Measurements from ENCODE around the gene DNMT1.
A peak's percentile ranks its signal among the peaks of the same experiment; 100 is the strongest.
"Not testable (repeated sequence)": the region's sequence is repeated elsewhere in the genome, so short reads cannot be mapped to it uniquely, and the experiment has no call there.

The DNMT1 gene

DNA sequence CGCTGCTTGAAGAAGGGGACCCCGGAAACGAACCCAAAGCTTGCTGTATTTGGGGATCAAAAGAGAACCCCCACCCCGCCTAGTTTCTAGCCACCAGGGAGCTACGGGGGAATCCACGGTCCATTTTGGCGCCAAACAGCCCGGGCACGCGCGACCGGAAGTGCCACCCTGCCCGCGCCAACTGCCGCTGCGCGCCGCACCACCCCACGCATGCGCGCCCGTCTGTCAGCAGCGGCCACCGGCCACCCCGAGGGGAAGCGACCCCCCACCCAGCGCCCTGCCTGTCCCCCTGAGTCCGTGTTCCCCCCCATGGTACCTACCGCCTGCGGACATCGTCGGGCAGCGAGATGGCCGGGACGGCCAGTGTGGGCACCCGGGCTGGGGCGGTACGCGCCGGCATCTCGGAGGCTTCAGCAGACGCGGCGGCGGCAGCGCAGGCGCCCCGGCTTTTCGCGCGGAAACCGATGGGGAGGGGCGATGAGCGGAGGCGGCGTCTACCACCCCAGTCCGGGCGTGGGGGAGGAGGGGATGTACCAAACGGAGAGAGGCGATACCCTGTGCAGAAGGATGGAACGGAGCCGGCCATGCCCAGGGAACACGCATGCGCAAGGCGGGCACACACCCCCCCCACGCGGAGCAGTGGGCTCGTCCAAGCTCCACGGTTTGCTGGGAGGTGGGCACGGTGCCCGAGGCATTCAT, at the start of gene DNMT1:
Gene DNMT1 (minus strand): TSS at position 454 of the 699 bp plus-strand sequence. CDS start 54 bp downstream, at position 400.
- Mint-ChIP-seq H3K4me3 (peak within 1 kb of the TSS; percentile 90), H3K4me1 (ENCODE audit: low read depth) (peaks cover 71% of the 10 kb centered on the region)

DNA sequence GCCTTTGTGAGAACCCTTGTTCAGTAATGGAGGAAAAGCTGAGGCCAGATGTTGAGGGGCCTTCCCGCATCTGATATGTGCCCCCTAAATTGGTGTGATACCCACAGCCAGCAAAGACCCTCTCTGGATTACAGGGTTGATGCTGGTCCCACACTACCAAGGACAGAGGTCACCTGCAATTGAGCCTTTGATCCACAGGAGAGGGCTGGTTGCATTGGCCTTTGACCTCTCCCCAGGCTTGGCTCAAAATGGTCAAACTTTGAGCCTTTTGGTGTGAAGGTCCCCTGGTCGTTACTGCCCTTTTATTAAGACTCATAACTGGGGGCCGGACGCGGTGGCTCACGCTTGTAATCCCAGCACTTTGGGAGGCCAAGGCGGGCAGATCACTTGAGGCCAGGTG, 48.9 kb upstream of the DNMT1 start:
- Mint-ChIP-seq H3K4me1 (ENCODE audit: low read depth) (peaks cover 17% of the 10 kb centered on the region), H3K4me3 (no peak overlapping the region), H3K27ac (no peak overlapping the region), H3K9me3 (no peaks in the 10 kb centered on the region), H3K36me3 (ENCODE audit: low read depth) (no peaks in the 10 kb centered on the region), H3K27me3 (no peaks in the 10 kb centered on the region)
- intact Hi-C loops (cut with micrococcal nuclease): no loop called here

More for the DNA sequence above, at the start of gene DNMT1:
- H3K27ac Mint-ChIP-seq: peak within 1 kb of the TSS; percentile 85
- H3K27me3 Mint-ChIP-seq: no peaks in the 10 kb centered on the region
- no peaks in the 10 kb centered on the region for H3K9me3 Mint-ChIP-seq
- H3K36me3 Mint-ChIP-seq (ENCODE audit: low read depth): peaks cover 60% of the 10 kb centered on the region
- intact Hi-C loops (cut with micrococcal nuclease): loop anchor here (2.0 to 5.0 kb wide), 2 partner anchors 16 to 38 kb away; partner anchors contain the start of gene S1PR2

DNA sequence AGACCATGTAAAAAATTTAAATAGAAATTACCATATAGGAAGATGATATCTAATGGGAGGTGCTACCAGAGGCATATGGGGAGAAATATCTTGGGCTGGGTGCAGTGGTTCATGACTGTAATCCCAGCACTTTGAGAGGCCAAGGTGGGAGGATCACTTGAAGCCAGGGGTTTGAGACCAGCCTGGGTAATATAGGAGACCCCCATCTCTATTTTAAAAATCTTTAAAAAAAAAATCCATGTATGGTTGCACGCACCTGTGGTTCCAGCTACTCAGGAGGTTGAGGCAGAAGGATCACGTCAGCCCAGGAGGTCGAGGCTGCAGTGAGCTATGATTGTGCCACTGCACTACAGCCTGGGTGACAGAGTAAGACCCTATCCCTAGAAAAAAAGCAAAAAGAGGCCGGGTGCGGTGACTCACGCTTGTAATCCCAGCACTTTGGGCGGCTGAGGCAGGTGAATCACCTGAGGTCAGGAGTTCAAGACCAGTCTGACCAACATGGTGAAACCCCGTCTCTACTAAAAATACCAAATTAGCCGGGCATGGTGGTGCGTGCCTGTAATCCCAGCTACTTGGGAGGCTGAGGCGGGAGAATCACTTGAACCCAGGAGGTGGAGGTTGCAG, 47.2 kb upstream of the DNMT1 start:
- H3K27ac Mint-ChIP-seq; H3K9me3 Mint-ChIP-seq; H3K4me3 Mint-ChIP-seq; H3K27me3 Mint-ChIP-seq; intact Hi-C loops (cut with micrococcal nuclease); H3K36me3 Mint-ChIP-seq (ENCODE audit: low read depth): not testable (repeated sequence)
- peaks cover 27% of the 10 kb centered on the region for H3K4me1 Mint-ChIP-seq (ENCODE audit: low read depth)

DNA sequence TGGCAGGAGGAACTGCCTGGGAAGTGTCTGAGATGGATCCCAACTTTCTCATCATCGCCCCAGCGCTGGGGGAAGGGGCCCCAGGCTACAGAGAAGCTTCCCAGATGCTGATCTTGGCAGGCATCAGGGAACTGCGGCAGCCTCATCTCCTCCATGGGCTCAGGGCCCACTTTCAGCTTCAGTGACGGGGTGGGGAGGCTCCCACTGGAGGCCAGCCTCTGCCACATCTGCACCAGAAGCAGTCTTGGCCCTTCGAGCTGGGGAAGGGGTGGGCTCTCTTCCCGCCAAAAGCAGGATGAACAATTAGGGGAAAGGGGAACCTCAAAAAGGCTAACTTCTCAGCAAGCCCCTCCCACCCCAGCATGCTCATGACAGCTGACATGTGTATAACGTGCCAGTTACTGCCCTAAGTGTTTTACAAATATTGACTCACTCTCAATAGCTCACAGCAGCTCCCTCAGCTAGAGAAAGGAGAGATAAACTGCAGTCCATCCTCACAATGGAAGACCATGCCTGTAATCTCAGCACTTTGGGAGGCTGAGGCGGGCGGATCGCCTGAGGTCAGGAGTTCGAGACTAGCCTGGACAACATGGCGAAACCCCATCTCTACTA, 43.5 kb upstream of the DNMT1 start:
- intact Hi-C loops (cut with micrococcal nuclease): no loop called here
- H3K9me3 Mint-ChIP-seq: no peaks in the 10 kb centered on the region
- peaks cover 26% of the 10 kb centered on the region for H3K4me1 Mint-ChIP-seq (ENCODE audit: low read depth)
- no peaks in the 10 kb centered on the region for H3K36me3 Mint-ChIP-seq (ENCODE audit: low read depth)
- peak overlapping the region; percentile 35 for H3K27ac Mint-ChIP-seq
- H3K27me3 Mint-ChIP-seq: no peaks in the 10 kb centered on the region
- no peak overlapping the region for H3K4me3 Mint-ChIP-seq

DNA sequence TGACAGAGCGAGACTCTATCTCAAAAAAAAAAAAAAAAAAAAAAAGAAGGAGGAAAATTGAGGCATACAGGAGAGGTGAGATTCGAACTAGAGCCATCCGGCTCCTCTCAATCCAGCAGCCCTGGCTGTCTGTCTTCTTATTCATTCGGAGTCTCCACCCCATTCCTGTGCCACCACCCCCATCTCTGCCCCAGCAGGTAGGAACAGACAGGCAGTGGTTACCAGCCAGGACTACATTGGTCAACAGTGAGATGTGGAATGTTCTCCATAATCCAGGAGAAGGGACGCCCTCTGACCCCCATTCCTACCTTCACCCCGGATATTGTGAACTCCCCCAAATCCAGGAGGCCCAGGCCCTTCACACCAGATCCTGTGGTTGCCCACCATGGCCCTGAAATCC, 42.9 kb upstream of the DNMT1 start:
- intact Hi-C loops (cut with micrococcal nuclease): no loop called here
- Mint-ChIP-seq H3K36me3 (ENCODE audit: low read depth) (no peaks in the 10 kb centered on the region), H3K9me3 (no peaks in the 10 kb centered on the region), H3K4me3 (no peak overlapping the region), H3K27me3 (no peaks in the 10 kb centered on the region), H3K27ac (peak overlapping the region; percentile 35), H3K4me1 (ENCODE audit: low read depth) (peaks cover 26% of the 10 kb centered on the region)

DNA sequence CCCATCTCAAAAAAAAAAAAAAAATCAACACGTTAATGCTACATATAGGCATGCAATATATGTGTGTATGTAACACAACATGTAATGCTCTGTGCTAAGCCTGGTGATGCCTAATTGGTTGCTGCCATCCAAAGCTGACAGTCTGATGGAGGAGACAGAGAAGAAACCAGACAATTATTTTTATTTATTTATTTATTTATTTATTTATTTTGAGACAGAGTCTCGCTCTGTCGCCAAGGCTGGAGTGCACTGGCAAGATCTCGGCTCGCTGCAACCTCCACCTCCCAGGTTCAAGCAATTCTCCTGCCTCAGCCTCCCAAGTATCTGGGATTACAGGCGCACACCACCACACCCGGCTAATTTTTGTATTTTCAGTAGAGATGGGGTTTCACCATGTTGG, 40.7 kb upstream of the DNMT1 start:
- H3K4me3 Mint-ChIP-seq; intact Hi-C loops (cut with micrococcal nuclease); H3K36me3 Mint-ChIP-seq (ENCODE audit: low read depth); H3K27ac Mint-ChIP-seq; H3K9me3 Mint-ChIP-seq; H3K27me3 Mint-ChIP-seq: not testable (repeated sequence)
- H3K4me1 Mint-ChIP-seq (ENCODE audit: low read depth): peaks cover 26% of the 10 kb centered on the region

DNA sequence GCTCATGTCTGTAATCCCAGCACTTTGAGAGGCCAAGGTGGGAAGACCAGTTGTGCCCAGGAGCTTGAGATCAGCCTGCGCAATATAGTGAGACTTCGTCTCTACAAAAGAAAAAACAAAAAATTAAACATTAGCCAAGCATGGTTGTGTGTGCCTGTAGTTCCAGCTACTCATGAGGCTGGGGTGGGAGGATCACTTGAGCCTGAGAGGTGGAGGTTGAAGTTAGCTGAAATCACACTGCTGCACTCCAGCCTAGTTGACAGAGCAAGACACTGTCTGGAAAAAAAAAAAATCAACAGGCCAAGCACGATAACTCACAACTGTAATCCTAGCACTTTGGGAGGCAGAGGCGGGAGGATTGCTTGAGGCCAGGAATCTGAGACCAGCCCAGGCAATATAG, 40.2 kb upstream of the DNMT1 start:
- Mint-ChIP-seq H3K36me3 (ENCODE audit: low read depth) (peaks cover 10% of the 10 kb centered on the region), H3K4me3 (no peak overlapping the region), H3K27ac (no peak overlapping the region), H3K27me3 (peaks cover 6% of the 10 kb centered on the region), H3K4me1 (ENCODE audit: low read depth) (peaks cover 26% of the 10 kb centered on the region), H3K9me3 (no peaks in the 10 kb centered on the region)
- intact Hi-C loops (cut with micrococcal nuclease): no loop called here

DNA sequence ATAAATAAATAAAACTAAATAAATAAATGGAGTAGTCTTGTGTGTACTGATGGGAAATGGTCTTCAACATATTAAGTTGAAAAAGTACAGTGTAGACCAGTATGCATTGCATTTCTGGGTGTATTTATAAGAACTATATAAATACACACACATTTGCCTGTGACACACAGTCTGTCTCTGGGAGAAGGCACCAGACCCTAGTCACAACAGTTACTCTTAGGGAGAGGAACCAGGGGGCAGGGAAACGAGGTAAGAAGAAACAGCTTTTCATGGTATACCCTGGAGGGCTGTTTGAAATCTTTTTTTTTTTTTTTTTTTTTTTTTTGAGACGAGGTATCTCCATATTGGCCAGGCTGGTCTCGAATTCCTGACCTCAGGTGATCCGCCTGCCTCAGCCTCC, 39.2 kb upstream of the DNMT1 start:
- H3K4me1 Mint-ChIP-seq (ENCODE audit: low read depth): peaks cover 31% of the 10 kb centered on the region
- intact Hi-C loops (cut with micrococcal nuclease): loop anchor here (5.0 kb wide), 1 partner anchor 37 kb away; no protein-coding TSS in a partner anchor
- no peak overlapping the region for H3K4me3 Mint-ChIP-seq
- no peaks in the 10 kb centered on the region for H3K9me3 Mint-ChIP-seq
- peaks cover 6% of the 10 kb centered on the region for H3K27me3 Mint-ChIP-seq
- H3K36me3 Mint-ChIP-seq (ENCODE audit: low read depth): peaks cover 12% of the 10 kb centered on the region
- H3K27ac Mint-ChIP-seq: no peak overlapping the region

DNA sequence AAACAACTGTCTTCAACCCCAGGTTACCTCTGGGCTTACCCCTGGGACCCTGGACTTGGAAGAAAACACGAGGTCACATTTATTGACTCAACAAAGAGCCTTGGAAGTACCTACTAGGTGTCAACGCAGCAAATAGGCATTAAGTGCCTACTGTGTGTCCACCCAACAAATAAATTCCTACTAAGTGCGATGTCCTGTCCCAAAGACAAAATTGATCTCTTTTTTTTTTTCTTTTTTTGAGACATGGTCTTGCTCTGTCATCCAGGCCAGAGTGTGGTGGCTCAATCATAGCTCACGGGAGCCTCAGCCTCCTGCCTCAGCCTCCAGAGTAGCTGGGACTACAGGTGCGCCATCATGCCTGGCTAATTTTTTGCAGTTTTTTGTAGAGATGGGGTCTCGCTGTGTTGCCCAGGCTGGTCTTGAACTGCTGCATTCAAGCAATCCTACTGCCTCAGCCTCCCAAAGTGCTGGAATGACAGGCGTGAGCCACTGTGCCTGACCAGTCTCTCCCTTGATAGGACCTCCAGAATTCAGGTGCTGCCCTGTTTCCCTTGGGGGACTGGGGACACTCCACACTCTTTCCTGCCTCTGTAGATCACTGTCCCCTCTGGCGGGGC, 37.0 kb upstream of the DNMT1 start:
- Mint-ChIP-seq H3K36me3 (ENCODE audit: low read depth) (peaks cover 27% of the 10 kb centered on the region), H3K27ac (peak overlapping the region; percentile 91), H3K4me3 (peak overlapping the region; percentile 92), H3K9me3 (no peaks in the 10 kb centered on the region), H3K27me3 (peaks cover 6% of the 10 kb centered on the region), H3K4me1 (ENCODE audit: low read depth) (peaks cover 36% of the 10 kb centered on the region)
- intact Hi-C loops (cut with micrococcal nuclease): loop anchor here (2.0 to 5.0 kb wide), 2 partner anchors 19 to 34 kb away; no protein-coding TSS in a partner anchor

DNA sequence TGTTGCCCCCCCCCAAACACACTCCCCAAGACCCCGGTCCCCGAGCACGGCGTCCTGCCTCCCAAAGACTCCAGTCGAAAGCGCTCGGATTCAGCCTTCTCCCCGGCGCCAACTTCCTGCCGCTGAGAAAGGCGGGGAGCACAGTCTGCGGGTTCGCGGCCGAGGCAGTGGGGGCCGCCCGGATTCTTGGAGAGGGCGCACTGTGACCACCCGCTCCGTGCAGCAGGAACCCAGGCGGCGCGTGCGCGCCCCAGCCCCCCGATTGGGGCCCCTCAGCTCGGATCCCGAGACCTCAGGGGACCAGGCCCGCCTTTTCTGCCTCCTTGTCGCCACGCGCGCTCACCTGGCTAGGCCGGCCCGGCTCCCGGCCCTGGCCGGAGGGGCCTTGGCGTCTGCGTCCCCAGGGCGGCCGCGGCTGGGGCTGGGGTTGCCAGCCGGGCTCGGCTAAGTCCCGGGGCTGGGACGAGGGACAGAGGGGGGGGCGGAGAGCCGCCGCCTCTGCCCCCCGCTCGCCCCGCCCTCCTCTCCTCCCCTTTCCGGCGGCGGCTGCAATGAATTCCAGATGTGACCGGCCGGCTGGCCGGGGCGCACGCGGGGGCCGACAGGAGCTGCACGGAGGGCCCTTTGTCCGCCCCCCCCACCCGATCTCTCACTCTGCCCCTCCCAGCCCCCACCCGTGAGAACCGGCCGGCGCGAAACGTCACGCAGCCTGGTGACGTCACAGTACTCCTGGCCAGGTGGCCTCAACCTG, 36.3 kb upstream of the DNMT1 start, which contains the start of gene S1PR2:
Gene S1PR2 (minus strand): TSS at position 471 of the 751 bp plus-strand sequence. CDS start 6,426 bp downstream, outside the sequence.
- H3K27me3 Mint-ChIP-seq: peaks cover 6% of the 10 kb centered on the region
- peak within 1 kb of the TSS; percentile 91 for H3K27ac Mint-ChIP-seq
- peaks cover 34% of the 10 kb centered on the region for H3K36me3 Mint-ChIP-seq (ENCODE audit: low read depth)
- peak within 1 kb of the TSS; percentile 92 for H3K4me3 Mint-ChIP-seq
- peaks cover 37% of the 10 kb centered on the region for H3K4me1 Mint-ChIP-seq (ENCODE audit: low read depth)
- no peaks in the 10 kb centered on the region for H3K9me3 Mint-ChIP-seq
- intact Hi-C loops (cut with micrococcal nuclease): loop anchor here (2.0 to 5.0 kb wide), 2 partner anchors 20 to 34 kb away; no protein-coding TSS in a partner anchor

DNA sequence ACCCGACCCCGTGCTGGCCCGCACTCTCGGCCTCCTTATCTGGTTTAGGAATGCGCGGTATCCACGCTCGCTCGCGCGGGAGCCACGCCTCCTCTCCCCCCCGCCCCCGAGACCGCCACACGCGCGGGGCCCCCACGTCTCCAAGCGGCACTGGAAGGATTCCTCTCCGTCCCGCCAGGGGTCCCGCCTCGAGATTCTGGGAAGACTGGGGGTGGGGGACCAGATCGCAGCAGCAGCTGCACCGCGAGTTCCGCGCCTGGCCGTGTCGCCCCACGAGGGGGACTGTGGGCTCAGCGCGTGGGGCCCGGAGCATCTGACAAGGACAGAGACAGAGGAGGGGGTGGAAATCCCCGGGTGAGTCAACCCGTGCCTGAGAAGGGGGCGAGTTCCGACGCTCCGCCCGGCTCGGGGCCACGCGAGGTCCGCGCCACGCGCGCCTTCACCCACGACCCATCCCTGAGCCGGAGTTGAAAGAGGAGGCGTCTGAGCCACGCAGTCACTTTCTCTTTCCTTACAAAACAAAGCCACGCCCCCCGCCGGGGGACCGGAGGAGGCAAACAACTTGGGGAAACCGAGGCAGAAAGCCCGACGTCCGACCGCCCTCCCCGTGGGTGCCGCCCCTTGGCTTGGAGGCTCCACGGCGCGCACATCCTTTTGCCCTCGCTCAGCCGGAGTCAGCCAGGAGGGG, 35.6 kb upstream of the DNMT1 start:
- intact Hi-C loops (cut with micrococcal nuclease): loop anchor here (2.0 to 5.0 kb wide), 2 partner anchors 20 to 33 kb away; no protein-coding TSS in a partner anchor
- Mint-ChIP-seq H3K27me3 (peaks cover 6% of the 10 kb centered on the region), H3K36me3 (ENCODE audit: low read depth) (peaks cover 39% of the 10 kb centered on the region), H3K9me3 (no peaks in the 10 kb centered on the region), H3K4me3 (peak overlapping the region; percentile 92), H3K4me1 (ENCODE audit: low read depth) (peaks cover 39% of the 10 kb centered on the region), H3K27ac (peak overlapping the region; percentile 91)

DNA sequence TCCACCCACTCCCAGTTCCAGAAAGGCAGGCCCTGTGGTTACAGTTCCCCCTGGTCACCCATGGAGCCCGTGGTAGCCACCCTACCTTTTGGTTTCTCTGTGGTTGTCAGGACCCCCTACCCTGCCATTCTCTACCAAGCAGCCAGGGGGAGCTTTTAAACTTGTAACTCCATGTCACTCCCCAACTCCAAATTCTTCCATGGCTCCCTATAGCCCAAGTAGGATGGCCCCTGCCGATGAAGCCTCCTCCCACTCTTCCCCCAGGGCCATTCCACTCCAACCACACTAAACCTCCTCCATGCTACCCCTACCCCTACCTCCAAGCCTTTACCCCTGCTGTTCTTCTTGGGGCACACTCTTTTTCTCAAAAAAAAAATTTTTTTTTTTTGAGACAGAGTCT, 34.2 kb upstream of the DNMT1 start:
- Mint-ChIP-seq H3K27me3 (peaks cover 6% of the 10 kb centered on the region), H3K27ac (peak overlapping the region; percentile 91), H3K4me1 (ENCODE audit: low read depth) (peaks cover 50% of the 10 kb centered on the region), H3K9me3 (no peaks in the 10 kb centered on the region), H3K4me3 (peak overlapping the region; percentile 92), H3K36me3 (ENCODE audit: low read depth) (peaks cover 50% of the 10 kb centered on the region)
- intact Hi-C loops (cut with micrococcal nuclease): no loop called here

DNA sequence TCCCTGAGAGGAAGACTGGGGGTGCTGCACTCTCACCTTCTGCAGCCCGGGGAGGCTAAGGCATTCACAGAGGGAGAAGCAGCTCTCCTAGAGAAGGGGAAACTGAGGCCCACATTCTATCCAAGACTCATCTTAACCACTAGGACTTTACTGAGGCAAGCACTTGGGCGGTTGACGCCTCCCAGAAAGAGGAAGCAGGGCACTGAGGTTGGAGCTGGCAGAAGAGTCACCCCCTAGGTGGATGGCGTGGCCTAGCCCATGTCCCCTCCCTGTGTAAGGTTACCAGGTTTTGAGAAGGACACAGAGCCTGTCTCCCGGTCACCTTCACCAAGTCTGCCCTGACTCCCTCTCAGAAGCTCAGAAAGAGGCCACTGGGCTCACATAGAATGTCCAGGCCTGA, 33.6 kb upstream of the DNMT1 start:
- intact Hi-C loops (cut with micrococcal nuclease): no loop called here
- H3K9me3 Mint-ChIP-seq: no peaks in the 10 kb centered on the region
- H3K36me3 Mint-ChIP-seq (ENCODE audit: low read depth): peaks cover 55% of the 10 kb centered on the region
- H3K4me3 Mint-ChIP-seq: peak overlapping the region; percentile 92
- H3K27ac Mint-ChIP-seq: peak overlapping the region; percentile 91
- peaks cover 55% of the 10 kb centered on the region for H3K4me1 Mint-ChIP-seq (ENCODE audit: low read depth)
- peaks cover 6% of the 10 kb centered on the region for H3K27me3 Mint-ChIP-seq

Data from dendritic cell treated with granulocyte-macrophage colony-stimulating factor and Interleukin-4, amounts not matched to agents 40 ng/mL and 50 ng/mL, for 4 days (primary cell).